Measurements from ENCODE around the gene SDR42E2.

SDR42E2 gene

GRCh38 chr16:22130528-22130927, 31.8 kb upstream of the SDR42E2 start:
- H2AFZ ChIP-seq (ENCODE audit: low read depth, low read length): no peak overlapping the region
- no peak for DNase-seq

GRCh38 chr16:22132801-22133200, 29.5 kb upstream of the SDR42E2 start:
- DNase-seq (no peak), ATAC-seq (ENCODE audit: insufficient read depth, low read depth) (no peak)
- Histone ChIP-seq H3K4me1 (ENCODE audit: insufficient read depth, low read length) (no peaks in the 10 kb centered on the region), H2AFZ (ENCODE audit: low read depth, low read length) (no peak overlapping the region), H3K4me2 (ENCODE audit: insufficient read depth, low read length) (no peak overlapping the region), H3K79me2 (ENCODE audit: insufficient read depth, low read length) (no peaks in the 10 kb centered on the region), H3K27me3 (ENCODE audit: insufficient read depth, low read length, poor library complexity) (no peaks in the 10 kb centered on the region), H3K4me3 (ENCODE audit: low read depth in 1 of 2, low read length in 2 of 2) (no peak overlapping the region), H3K36me3 (ENCODE audit: insufficient read depth, low read length) (no peaks in the 10 kb centered on the region), H3K27ac (ENCODE audit: low read length) (no peak overlapping the region), H3K9ac (ENCODE audit: low read depth, low read length) (no peak overlapping the region), H3K9me3 (ENCODE audit: insufficient read depth, low read length, severe bottlenecking) (no peaks in the 10 kb centered on the region), H4K20me1 (ENCODE audit: insufficient read depth, low read length) (no peaks in the 10 kb centered on the region)
- no peak for TF ChIP-seq CTCF (IDR thresholded peaks at IDR 0.05; ENCODE audit: borderline replicate concordance, extremely low read depth, low read length, poor library complexity, severe bottlenecking)
- TF ChIP-seq EZH2 (IDR thresholded peaks at IDR 0.05; ENCODE audit: borderline replicate concordance, low read depth, low read length, severe bottlenecking): no peak

More at GRCh38 chr16:22130528-22130927, 31.8 kb upstream of the SDR42E2 start:
- Histone ChIP-seq H3K79me2 (ENCODE audit: insufficient read depth, low read length) (no peaks in the 10 kb centered on the region), H3K36me3 (ENCODE audit: insufficient read depth, low read length) (no peaks in the 10 kb centered on the region), H3K4me2 (ENCODE audit: insufficient read depth, low read length) (no peak overlapping the region), H3K4me3 (ENCODE audit: low read depth in 1 of 2, low read length in 2 of 2) (no peak overlapping the region), H3K27ac (ENCODE audit: low read length) (no peak overlapping the region), H3K4me1 (ENCODE audit: insufficient read depth, low read length) (no peaks in the 10 kb centered on the region), H4K20me1 (ENCODE audit: insufficient read depth, low read length) (no peaks in the 10 kb centered on the region), H3K9ac (ENCODE audit: low read depth, low read length) (no peak overlapping the region), H3K27me3 (ENCODE audit: insufficient read depth, low read length, poor library complexity) (no peaks in the 10 kb centered on the region), H3K9me3 (ENCODE audit: insufficient read depth, low read length, severe bottlenecking) (no peaks in the 10 kb centered on the region)
- no peak for ATAC-seq (ENCODE audit: insufficient read depth, low read depth)
- no peak for TF ChIP-seq EZH2 (IDR thresholded peaks at IDR 0.05; ENCODE audit: borderline replicate concordance, low read depth, low read length, severe bottlenecking)
- TF ChIP-seq CTCF (IDR thresholded peaks at IDR 0.05; ENCODE audit: borderline replicate concordance, extremely low read depth, low read length, poor library complexity, severe bottlenecking): no peak

- H3K27ac ChIP-seq (ENCODE audit: low read length): no peak overlapping the region
- ATAC-seq (ENCODE audit: insufficient read depth, low read depth): no peak
- H3K36me3 ChIP-seq (ENCODE audit: insufficient read depth, low read length): no peaks in the 10 kb centered on the region
- H3K4me1 ChIP-seq (ENCODE audit: insufficient read depth, low read length): no peaks in the 10 kb centered on the region
- no peak overlapping the region for H2AFZ ChIP-seq (ENCODE audit: low read depth, low read length)
- no peaks in the 10 kb centered on the region for H3K79me2 ChIP-seq (ENCODE audit: insufficient read depth, low read length)
- no peak overlapping the region for H3K4me3 ChIP-seq (ENCODE audit: low read depth in 1 of 2, low read length in 2 of 2)
- H4K20me1 ChIP-seq (ENCODE audit: insufficient read depth, low read length): no peaks in the 10 kb centered on the region
- no peak for DNase-seq
- TF ChIP-seq EZH2 (IDR thresholded peaks at IDR 0.05; ENCODE audit: borderline replicate concordance, low read depth, low read length, severe bottlenecking): no peak
- no peak for TF ChIP-seq CTCF (IDR thresholded peaks at IDR 0.05; ENCODE audit: borderline replicate concordance, extremely low read depth, low read length, poor library complexity, severe bottlenecking)
- no peak overlapping the region for H3K9ac ChIP-seq (ENCODE audit: low read depth, low read length)
- H3K9me3 ChIP-seq (ENCODE audit: insufficient read depth, low read length, severe bottlenecking): no peaks in the 10 kb centered on the region
- peaks cover 15% of the 10 kb centered on the region for H3K27me3 ChIP-seq (ENCODE audit: insufficient read depth, low read length, poor library complexity)
- no peak overlapping the region for H3K4me2 ChIP-seq (ENCODE audit: insufficient read depth, low read length)
These were observed 23.8 kb upstream of the SDR42E2 start for GRCh38 chr16:22138482-22138881.

GRCh38 chr16:22139008-22139407, 23.3 kb upstream of the SDR42E2 start:
- H4K20me1 ChIP-seq (ENCODE audit: insufficient read depth, low read length): no peaks in the 10 kb centered on the region
- H3K79me2 ChIP-seq (ENCODE audit: insufficient read depth, low read length): no peaks in the 10 kb centered on the region
- H3K4me3 ChIP-seq (ENCODE audit: low read depth in 1 of 2, low read length in 2 of 2): no peak overlapping the region
- H3K4me2 ChIP-seq (ENCODE audit: insufficient read depth, low read length): no peak overlapping the region
- no peak overlapping the region for H3K27ac ChIP-seq (ENCODE audit: low read length)
- H3K9ac ChIP-seq (ENCODE audit: low read depth, low read length): no peak overlapping the region
- peaks cover 15% of the 10 kb centered on the region for H3K27me3 ChIP-seq (ENCODE audit: insufficient read depth, low read length, poor library complexity)
- no peaks in the 10 kb centered on the region for H3K9me3 ChIP-seq (ENCODE audit: insufficient read depth, low read length, severe bottlenecking)
- H3K36me3 ChIP-seq (ENCODE audit: insufficient read depth, low read length): no peaks in the 10 kb centered on the region
- ATAC-seq (ENCODE audit: insufficient read depth, low read depth) (no peak), DNase-seq (no peak)
- no peak for TF ChIP-seq CTCF (IDR thresholded peaks at IDR 0.05; ENCODE audit: borderline replicate concordance, extremely low read depth, low read length, poor library complexity, severe bottlenecking)
- no peak for TF ChIP-seq EZH2 (IDR thresholded peaks at IDR 0.05; ENCODE audit: borderline replicate concordance, low read depth, low read length, severe bottlenecking)
- H2AFZ ChIP-seq (ENCODE audit: low read depth, low read length): no peak overlapping the region
- no peaks in the 10 kb centered on the region for H3K4me1 ChIP-seq (ENCODE audit: insufficient read depth, low read length)
